GM19023 (cell line): ENCODE measurements around the gene LRRN3.

Experiments used
- ATAC-seq: cut with Tn5 transposase; IDR thresholded peaks from one replicate; pipeline ENCODE4 v1.9.1; 2021; ENCODE audit warnings: mild to moderate bottlenecking, moderate library complexity; ENCODE audit not compliant: unreplicated experiment

LRRN3 gene

DNA sequence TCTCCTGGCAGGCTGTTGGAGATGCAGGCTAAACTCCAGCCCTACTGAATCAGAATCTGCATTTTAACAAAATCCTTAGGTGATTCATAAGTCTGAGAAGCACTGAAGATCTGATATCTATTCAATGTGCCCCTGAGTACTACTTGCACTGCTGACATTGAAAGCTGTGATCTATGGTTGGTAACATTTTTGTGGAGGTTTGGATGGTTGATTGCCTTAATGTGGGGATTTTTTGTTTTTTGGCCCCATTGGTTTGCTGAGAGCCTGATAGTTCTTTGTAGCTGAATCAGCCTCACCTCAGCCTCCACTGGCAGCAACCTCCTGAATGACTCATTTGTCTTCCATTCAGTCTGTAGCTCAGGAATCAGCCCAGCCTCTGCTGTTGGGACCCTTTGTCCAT lies 14.7 kb upstream of the LRRN3 start:
- ATAC-seq: no peak

GRCh38 chr7:111077001-111077400 lies 13.9 kb upstream of the LRRN3 start:
- ATAC-seq: no peak

DNA sequence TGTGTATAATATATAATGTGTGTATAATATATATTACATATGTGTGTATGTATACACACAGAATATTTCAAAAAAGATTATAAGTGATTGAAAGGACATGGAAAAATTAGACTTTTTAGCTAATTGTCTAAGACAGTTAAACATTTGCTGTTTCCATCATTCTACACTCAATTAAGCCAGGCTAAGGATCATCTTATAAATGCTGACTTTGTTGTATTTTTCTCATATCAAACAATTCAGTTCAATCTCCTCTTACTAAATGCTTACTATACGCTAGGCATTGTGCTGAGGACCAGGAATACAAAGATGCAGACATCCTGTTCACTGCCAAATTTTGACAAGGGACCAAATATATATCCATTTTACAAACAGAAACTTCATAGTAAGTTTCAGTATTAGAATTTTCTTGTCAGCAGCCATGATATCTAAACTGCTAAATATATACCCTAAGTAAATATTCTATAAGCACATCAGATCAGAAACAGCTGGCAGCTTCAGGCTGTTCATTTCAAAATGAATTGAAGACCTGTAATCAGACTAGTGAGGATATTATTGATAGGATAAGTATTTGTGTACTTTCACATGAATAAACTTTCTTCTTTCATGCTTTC lies 10.3 kb upstream of the LRRN3 start:
- ATAC-seq: no peak

- ATAC-seq: no peak
Observed at GRCh38 chr7:111081546-111082267, 9.2 kb upstream of the LRRN3 start.

DNA sequence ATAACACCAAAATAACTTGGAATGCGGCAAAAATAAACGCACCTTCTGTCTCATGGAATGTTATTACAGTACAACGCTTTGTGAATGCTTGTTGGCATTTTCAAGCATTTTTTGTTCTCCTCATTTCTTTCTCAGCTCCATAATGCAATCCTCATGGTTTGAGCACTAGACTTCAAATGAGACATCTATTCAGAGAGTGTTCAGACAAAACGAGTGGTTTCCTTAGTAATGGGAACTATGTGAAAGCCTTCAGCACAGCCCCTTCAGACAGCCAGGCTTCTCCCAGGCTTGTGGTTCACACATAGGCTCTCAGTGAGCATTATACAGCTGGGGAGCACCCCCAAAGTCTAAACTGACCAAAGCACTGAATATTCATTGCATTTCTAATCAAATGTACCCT lies 8.6 kb upstream of the LRRN3 start:
- no peak for ATAC-seq

DNA sequence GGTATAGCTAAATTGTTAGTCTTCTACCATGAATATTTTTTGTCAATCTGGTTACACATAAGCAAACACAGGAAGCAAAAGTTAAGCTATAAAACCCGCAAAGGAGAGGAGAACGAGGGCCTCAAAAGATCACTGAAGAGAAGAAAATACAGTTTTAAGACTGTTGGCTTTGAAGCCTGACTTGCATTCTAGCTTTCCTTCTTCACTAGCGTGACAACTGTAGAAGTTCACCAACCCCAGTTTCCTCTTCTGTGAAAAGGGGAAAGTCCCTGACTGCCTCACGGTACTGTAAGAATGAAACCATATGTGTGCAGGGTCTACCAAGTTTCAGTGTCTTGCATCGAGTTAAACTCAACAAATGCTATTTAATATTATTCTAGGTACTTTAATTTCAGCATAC lies 7.5 kb upstream of the LRRN3 start:
- ATAC-seq: peak; percentile 99

GRCh38 chr7:111085356-111085755 lies 5.6 kb upstream of the LRRN3 start:
- no peak for ATAC-seq

DNA sequence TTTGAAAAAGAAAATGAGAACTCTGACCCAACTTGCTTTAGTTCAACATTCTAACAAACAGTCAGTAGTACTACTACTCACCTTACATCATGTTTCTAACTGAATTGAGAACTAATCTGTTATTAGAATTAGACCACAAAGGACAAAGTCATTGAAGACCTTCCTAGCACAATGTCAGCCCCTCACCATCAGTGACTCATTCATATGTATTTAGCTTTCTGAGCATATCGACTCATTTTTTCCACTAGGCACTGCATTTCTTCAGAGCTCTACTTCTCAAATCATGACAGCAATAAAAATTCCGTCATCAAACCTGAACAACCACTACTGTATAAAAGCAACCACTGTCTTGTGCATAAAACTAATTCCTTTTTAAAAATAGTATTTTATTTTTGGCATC lies 4.4 kb upstream of the LRRN3 start:
- ATAC-seq: no peak

GRCh38 chr7:111088328-111088727 lies 2.6 kb upstream of the LRRN3 start:
- ATAC-seq: no peak

GRCh38 chr7:111089822-111090426 lies 1.0 kb upstream of the LRRN3 start:
- ATAC-seq: no peak

GRCh38 chr7:111091593-111092358 lies 849 bp downstream of the LRRN3 start:
- ATAC-seq: no peak

GRCh38 chr7:111092406-111093236 lies 1.7 kb downstream of the LRRN3 start:
- no peak for ATAC-seq

DNA sequence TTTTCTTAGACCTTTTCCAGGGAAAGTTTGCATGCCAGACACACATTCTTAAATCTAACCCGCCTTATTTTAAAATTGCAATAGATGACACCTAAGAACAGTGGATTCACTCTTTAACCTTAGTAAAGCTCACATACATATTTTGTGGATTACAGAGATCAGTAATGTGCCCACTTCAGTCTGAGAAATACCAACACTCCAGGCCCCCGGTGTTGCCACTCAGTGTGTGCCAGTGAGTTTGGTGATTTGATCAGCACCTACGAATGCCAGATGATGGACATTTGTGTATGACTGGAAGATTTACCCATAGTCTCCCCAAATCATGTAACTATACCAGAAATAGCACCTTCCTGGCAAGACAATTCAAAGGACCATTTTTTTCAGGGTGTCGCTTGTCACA lies 2.6 kb downstream of the LRRN3 start:
- no peak for ATAC-seq

GRCh38 chr7:111094419-111094818 lies 3.5 kb downstream of the LRRN3 start:
- ATAC-seq: no peak

- ATAC-seq: no peak
Observed at GRCh38 chr7:111096997-111097396, 6.1 kb downstream of the LRRN3 start.

GRCh38 chr7:111098011-111098925 lies 7.3 kb downstream of the LRRN3 start:
- no peak for ATAC-seq

DNA sequence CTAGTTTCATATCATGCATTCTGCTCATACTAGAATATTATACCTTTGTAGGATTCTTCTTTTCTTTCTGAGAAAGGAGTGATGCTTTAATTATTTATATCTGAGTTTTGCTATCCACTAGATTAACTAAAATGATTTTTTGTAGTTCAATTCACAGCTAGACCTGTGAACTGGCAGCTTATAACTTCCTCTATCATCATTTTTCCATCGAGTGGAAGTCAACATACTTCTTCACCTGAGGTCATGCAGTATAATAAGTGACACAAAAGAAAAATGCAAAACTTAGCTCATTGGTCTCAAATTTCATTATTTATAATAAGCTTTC lies 8.0 kb downstream of the LRRN3 start:
- no peak for ATAC-seq

- no peak for ATAC-seq
Observed at GRCh38 chr7:111101856-111102646, 11.1 kb downstream of the LRRN3 start.

DNA sequence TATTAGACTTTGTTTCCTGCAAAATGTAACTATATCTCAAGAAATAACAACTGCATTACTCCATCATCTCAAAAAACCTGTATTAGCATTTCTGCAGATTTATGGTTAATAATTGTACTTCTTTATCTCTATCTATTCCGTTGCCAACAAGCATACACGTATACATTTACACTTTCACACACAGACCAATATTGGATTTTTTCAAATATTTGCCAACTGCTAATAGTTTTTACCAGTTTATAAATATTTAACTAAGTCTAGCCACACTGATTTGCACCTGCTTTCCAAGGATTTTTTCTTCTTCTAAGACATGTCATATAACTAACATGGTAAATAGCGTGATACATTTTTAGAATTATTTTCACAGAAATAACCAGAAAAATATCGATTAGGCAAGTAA lies 12.2 kb downstream of the LRRN3 start:
- ATAC-seq: no peak
